GM19043 (cell line): Measurements from ENCODE around the gene SRSF5.
"Not testable (repeated sequence)": the region's sequence is repeated elsewhere in the genome, so short reads cannot be mapped to it uniquely, and the experiment has no call there.

ENCODE experiments used
- ATAC-seq: cut with Tn5 transposase; IDR thresholded peaks from one replicate; pipeline ENCODE4 v1.9.1; 2021; ENCODE audit warnings: low read depth; ENCODE audit not compliant: unreplicated experiment

SRSF5 gene

GRCh38 chr14:69766984-69767368 lies at the start of gene SRSF5:
Gene SRSF5, plus strand, starts transcription at chr14:69767142. Its CDS starts 1,015 bp downstream, at chr14:69768157.
- peak; percentile 79 for ATAC-seq

- not testable (repeated sequence) for ATAC-seq
These were observed 48.3 kb upstream of the SRSF5 start for GRCh38 chr14:69718614-69719013.

GRCh38 chr14:69719501-69719951 lies 47.4 kb upstream of the SRSF5 start:
- no peak for ATAC-seq

GRCh38 chr14:69720912-69721311 lies 46.0 kb upstream of the SRSF5 start:
- ATAC-seq = no peak

GRCh38 chr14:69726761-69727511 lies 40.0 kb upstream of the SRSF5 start:
- no peak for ATAC-seq

GRCh38 chr14:69727860-69728259 lies 39.1 kb upstream of the SRSF5 start:
- ATAC-seq = no peak

GRCh38 chr14:69731919-69732598 lies 34.9 kb upstream of the SRSF5 start:
- ATAC-seq = not testable (repeated sequence)

- ATAC-seq = not testable (repeated sequence)
These were observed 30.5 kb upstream of the SRSF5 start for GRCh38 chr14:69736405-69736804.

- no peak for ATAC-seq
These were observed 25.9 kb upstream of the SRSF5 start for GRCh38 chr14:69741055-69741454.

GRCh38 chr14:69749956-69750355 lies 17.0 kb upstream of the SRSF5 start:
- ATAC-seq = peak; percentile 61

GRCh38 chr14:69750495-69750894 lies 16.4 kb upstream of the SRSF5 start:
- ATAC-seq = no peak

GRCh38 chr14:69752773-69753172 lies 14.2 kb upstream of the SRSF5 start:
- ATAC-seq = no peak

GRCh38 chr14:69753860-69754259 lies 13.1 kb upstream of the SRSF5 start:
- ATAC-seq = no peak

- no peak for ATAC-seq
These were observed 12.5 kb upstream of the SRSF5 start for GRCh38 chr14:69754487-69754886.

GRCh38 chr14:69755296-69755695 lies 11.6 kb upstream of the SRSF5 start:
- ATAC-seq = no peak

GRCh38 chr14:69755784-69756183 lies 11.2 kb upstream of the SRSF5 start:
- ATAC-seq = no peak

- no peak for ATAC-seq
These were observed 10.6 kb upstream of the SRSF5 start for GRCh38 chr14:69756298-69756697.

GRCh38 chr14:69760810-69761209 lies 6.1 kb upstream of the SRSF5 start:
- no peak for ATAC-seq

GRCh38 chr14:69763761-69764510 lies 3.0 kb upstream of the SRSF5 start:
- ATAC-seq = no peak

GRCh38 chr14:69767369-69767999 lies 542 bp downstream of the SRSF5 start:
- ATAC-seq = peak; percentile 51

- ATAC-seq = no peak
These were observed 1.9 kb downstream of the SRSF5 start for GRCh38 chr14:69768873-69769272.
